HG02610 (cell line): ENCODE measurements around the gene MACROD2.
"Not testable (repeated sequence)": the region's sequence is repeated elsewhere in the genome, so short reads cannot be mapped to it uniquely, and the experiment has no call there.

Experiments used
- ATAC-seq: cut with Tn5 transposase; IDR thresholded peaks from one replicate; pipeline ENCODE4 v1.9.1; 2021; ENCODE audit warnings: mild to moderate bottlenecking, moderate library complexity; ENCODE audit not compliant: unreplicated experiment

MACROD2 gene

DNA sequence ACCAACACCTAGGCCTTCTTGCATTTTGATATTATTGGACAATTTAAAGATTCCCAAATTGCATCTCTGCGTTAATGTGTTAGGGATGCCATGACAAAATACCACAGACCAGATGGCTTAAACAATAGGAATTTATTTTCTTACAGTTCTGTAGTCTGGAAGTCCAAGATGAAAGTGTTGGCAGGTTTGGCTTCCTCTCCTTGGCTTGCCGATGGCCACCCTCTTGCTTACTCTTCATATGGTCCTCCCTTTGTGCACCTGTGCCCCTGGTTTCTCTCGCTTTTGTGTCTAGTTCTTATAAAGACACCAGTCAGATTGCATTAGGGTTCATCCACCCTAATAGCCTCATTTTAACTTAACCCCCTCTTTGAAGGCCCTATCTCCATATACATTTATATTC is 1184.5 kb downstream of the MACROD2 start:
- ATAC-seq, result no peak

DNA sequence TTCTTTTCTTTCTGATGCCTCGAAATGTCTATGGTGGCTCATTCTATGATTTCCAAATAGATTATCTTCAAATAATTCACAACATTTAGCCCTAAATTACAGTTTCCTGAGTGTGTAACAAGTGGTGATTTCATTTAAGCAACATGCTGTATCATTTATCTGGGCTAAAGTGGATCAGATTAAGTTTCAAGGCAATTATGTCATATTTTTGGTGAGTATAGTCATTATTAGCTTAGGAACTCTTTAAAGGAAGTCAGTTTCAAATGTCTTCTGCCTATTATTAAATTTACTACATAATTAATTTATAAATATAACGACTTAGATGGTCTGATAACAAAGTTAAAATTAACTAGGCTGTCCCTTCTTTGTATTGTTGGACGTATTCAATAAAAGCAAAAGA is 1190.0 kb downstream of the MACROD2 start:
- ATAC-seq, result no peak

DNA sequence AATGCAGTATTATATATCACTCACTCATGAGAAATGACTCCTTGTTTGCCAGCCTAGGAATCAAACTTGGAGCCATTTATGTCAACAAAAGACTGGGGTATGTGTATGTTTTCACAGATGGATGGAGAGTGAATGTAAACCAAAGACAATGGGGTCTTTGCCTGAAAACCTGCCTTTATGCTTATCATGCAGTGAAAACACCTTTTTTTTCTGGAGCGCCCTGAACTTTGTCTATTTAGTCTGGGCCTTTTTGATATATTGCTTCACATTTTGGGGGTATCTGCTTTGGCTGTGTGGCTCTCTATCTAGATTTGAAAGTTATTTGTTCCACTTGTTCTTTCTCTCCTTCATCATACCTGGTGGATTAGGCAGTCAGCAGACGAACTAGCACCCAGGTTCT is 1190.6 kb downstream of the MACROD2 start:
- ATAC-seq, result no peak

DNA sequence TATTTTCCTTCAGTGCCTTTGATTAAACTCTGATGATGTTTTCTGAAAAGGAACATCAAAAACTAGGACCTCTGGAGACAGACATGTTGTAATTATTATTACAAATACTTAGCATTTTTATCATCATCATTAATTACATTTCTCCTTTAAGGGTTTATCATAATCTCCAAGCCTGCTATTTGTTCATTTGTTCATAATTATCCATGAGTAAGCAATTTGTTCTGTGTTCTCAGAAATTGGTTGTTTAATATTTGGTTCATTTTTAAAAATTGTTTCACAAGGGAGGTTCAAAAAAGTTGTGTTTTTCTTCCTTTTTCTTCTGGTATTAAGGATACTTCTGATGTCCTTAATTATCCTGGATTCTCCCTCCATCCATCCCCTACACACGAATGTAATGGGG is 1192.3 kb downstream of the MACROD2 start:
- no peak for ATAC-seq

DNA sequence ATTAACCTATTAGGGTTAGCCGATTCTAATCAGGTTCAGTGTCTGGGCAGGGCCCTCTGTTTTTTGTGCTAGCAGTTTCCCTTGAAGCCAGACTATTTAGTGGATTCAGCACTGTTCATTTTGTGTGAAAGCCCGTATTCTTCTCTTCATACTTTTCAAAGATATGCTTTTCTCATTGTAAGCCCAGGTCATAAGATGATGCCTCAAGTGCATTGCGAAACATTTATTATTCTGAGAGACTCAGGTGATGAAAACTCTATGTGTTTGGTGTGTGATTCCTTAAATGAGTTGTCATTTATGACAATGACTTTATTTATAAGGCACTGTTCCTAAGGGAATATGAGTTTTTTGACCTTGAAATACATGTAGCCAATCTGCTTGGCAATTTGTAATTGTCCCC is 1193.1 kb downstream of the MACROD2 start:
- ATAC-seq, result no peak

DNA sequence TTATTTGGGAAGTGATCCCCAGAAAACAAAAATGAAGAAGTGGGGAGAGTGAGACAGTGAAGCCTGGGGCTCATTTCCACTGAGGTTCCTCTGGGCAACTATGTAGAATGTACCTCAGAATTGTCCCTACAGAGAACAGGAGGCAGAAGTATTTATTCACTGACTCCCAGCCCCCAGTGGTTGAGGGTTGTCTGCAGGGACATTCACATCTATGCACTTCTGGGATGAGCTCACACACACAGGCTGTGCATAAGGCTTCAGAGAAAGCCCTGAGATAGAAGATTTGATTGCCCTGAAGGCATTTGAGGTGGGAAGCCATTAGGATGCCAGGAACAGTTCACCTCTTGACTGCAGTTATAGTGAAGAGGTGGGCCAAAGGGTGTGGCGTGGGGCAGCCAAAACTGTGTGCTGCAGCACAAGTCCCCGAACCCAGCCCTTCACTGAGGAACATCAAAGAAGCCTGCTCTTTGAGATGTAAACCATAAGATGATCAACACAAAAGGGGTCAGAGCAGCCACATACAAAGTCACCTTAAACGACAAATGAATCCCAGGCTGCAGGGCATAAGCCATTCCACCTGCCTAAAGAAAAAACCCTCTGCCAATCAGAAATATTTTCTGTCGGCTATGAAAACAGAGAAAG is 1195.9 kb downstream of the MACROD2 start:
- ATAC-seq, result no peak

DNA sequence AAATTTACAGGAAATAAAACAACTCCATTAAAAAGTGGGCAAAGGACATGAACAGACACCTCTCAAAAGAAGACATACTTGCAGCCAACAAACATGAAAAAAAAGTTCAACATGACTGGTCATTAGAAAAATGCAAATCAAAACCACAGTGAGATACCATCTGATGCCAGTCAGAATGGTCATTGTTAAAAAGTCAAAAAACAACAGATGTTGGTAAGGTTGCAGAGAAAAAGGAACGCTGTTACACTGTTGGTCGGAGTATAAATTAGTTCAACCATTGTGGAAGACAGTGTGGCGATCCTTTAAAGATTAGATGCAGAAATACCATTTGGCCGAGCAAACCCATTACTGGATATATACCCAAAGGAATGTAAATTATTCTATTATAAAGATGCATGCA is 1200.1 kb downstream of the MACROD2 start:
- no peak for ATAC-seq

DNA sequence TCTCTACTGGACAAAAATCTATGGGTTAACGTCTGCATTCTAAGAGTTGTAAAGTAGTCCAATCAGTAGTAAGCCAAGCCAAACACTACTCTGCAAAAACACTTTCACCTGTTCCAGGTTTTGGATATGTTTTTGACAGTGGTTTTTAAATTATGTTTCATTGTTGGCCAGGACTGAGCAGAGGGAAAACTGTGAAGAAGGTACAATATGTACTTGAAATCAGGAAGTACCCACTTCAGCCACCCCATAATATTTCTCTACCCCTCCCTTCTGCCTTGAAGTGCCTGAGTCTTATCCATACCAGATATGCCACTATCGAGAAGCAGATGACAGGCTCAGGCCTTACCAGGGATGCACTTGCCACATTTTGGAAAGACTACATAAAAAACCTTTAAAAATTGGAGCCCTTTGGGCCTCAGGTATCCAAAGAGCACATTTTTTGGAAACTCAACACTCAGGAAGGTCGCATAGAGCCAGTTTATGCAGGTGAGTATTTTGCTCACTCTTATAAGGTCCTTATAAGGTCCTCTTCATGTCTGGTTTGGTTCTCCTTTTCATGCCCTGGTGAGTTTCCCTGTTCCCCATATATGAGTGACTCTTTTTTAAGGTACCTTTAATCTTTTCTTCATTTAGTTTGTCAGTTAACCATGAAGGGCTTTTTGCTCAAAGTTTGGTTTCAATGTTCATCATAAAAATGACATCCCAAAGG is 1201.4 kb downstream of the MACROD2 start:
- ATAC-seq, result no peak

DNA sequence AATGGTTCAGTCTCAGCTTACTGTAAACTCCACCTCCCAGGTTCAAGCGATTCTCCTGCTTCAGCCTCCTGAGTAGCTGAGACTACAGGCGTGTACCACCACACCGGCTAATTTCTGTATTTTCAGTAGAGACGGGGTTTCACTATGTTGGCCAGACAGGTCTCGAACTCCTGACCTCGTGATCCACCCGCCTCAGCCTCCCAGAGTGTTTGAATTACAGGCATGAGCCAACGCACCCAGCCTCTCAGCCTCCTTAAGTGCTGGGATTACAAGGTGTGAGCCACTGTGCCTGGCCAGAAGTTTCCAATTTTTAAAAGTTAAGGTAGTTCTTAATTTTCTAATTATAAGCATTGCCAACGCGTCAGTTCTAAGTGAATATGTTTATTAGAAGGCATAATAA is 1202.7 kb downstream of the MACROD2 start:
- ATAC-seq, result not testable (repeated sequence)

DNA sequence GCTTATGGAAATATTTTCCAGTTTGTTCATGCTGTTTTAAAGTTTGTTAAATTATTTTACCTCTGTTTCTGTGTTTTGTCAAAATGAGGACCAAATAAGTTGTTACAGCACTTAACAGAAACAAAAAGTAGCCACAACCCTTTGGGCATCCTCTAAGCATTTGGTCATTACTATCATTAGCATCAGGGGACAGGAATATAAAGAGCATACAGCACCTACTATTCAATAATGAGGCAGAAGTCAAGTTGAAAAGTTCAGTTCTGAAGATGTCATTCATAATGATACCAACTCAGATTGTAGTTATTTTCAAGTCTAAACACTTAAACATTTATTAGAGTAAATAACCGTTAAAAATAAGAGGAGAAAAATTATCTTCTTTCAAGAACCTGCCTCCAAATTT is 1204.4 kb downstream of the MACROD2 start:
- ATAC-seq, result peak; percentile 74

DNA sequence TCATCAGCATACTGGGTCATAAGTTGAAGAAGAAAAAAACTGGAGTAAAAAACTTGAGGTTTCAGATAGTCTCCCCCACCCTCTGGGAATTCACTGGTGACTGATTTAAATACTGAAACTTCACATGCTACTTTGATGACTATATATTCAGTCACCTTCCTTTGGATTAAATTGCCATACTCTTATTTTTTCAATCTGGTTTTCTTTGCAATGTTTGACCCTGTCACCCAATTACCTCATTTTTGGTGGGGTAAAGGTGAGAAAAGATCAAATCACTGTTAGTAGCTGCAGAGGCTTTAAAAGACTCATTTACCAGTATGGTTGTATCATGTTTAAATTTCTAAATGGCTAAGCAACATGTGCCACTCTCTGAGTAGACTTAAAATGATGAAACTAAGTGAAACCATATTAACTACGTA is 1204.8 kb downstream of the MACROD2 start:
- ATAC-seq, result peak; percentile 74

DNA sequence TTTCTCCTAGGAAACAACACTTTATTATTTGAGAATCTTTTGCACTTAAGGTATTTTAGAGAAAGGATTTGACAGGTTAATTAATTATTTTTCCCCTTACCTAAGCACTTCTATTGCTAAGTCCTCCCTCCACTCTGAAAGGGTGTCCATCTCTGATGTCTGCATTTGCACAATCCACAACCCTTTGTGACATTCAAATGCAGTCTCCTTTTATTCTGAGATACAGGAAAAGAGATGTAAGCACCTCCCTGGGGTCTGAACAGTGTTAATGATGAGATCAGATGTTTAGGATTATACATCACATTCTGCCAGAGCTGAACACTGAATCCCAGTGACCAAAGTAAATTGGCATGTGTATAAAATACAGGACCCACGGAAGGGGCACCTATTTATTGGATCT is 1206.3 kb downstream of the MACROD2 start:
- no peak for ATAC-seq

DNA sequence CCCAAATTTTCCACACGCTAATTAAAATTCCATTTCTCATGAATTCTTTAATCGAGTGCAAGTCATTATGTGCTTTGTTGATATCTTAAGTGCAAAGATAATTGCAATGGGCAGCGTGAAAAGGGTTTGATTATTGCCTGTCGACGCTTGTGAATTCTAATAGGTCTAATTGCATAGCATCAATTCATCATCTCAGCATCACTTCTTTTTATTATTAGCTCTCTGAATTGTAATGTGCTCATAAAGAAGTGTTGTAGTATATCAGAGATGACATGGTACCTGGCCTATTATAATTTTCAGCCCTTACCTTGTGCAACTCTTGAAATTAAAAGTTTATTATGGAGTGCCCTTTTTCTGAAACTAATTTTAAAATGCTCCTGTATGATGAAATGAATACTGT is 1208.9 kb downstream of the MACROD2 start:
- no peak for ATAC-seq

DNA sequence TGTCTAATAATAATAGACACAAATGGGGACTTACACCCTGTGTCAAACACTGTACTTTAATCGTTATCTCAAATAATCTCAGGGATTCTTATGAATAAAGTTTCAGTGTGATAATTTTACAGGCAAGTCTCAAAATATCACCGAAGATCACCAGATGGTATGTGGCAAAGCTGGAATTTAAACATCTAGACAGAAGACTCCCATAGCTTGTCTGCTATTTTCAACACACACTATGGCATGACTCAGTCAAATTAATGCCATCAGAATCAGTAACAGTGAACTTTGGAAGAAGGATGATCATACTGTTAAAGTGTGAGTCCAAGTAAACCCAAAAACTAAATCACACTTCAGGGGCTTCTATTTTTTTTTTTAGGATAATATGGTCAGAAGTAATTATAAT is 1209.7 kb downstream of the MACROD2 start:
- no peak for ATAC-seq

DNA sequence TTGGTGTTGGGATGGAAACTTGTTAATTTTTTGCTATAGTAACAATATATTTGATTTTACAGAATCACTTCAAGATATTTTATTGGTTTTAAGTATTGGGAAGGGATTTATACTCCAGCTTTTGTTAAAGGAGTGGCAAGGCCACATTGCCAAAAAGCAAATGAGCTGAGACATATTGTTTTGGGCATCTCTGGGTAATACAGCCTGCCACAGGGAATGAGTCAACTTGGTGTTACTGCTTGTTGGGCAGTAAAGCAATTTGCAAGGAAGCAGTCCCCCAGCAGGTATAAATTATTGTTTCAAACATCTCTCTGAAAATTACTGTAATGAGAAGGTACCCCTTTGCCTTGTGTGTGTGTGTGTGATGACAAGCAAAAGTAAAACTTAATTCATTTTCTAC is 1210.4 kb downstream of the MACROD2 start:
- ATAC-seq, result no peak

DNA sequence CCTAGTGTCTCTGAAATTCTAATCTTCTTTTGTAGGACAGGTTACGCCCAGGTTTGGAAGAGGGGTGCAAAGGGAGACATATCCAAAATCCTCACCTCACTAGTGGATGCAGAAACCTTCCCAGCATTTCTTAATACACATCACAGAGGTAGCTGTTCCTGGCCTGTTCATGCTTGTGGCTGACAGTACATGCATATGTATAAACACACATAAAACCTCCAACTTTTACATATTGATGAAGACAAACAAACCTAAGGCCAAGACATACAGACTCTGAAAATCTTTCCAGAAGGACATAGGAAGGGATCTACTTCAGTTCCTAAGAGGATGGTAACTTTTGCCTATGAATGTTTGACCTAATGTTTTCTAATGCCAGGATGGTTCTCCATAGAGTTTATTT is 1214.2 kb downstream of the MACROD2 start:
- no peak for ATAC-seq

DNA sequence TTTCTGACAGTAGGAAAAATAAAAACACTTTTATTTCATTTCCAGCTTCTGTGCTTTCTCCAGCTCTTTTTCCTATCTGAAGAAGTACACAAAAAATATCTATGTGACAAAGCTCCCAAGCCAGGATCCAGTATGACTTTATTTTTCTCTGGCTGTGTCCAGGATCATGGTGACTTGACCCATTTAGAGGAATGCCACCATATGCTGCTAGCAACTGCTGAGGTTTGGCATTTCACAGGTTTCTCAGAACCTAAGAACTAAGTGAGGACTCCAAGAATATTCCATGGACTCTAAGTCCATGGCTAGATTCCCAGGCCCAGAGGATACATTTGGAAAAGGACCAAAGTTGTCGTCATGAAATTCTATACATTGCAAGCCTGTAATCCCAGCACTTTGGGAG is 1218.7 kb downstream of the MACROD2 start:
- no peak for ATAC-seq

DNA sequence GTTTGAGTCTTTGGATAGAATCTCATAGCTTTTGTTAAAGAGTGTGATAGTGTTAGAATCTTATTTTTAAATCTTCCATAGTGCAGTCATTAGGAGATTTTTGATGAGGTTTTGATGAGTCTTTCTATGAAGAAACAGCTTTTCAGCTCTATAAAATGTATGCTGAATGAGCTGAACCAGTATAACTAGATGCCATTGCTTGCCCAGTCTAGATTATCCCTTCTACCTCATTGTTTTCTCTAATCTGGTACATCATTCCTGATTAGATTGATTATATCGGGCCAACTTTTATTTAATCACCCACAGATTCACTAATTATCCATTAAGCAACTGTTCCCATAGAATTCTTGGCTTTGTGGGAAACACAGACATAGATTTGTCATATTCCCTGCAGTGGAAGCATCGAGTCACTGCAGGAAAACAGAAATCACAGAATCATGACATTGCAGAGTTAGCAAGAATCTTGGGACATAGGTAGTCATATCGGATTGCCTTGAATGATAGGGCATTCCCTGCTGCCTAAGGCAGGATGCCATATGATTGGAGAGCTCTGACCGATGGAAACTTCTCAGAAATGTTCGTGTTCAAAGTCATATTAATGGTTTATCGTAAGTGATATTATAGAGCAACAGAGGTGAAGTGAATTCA is 1224.8 kb downstream of the MACROD2 start:
- ATAC-seq, result no peak

DNA sequence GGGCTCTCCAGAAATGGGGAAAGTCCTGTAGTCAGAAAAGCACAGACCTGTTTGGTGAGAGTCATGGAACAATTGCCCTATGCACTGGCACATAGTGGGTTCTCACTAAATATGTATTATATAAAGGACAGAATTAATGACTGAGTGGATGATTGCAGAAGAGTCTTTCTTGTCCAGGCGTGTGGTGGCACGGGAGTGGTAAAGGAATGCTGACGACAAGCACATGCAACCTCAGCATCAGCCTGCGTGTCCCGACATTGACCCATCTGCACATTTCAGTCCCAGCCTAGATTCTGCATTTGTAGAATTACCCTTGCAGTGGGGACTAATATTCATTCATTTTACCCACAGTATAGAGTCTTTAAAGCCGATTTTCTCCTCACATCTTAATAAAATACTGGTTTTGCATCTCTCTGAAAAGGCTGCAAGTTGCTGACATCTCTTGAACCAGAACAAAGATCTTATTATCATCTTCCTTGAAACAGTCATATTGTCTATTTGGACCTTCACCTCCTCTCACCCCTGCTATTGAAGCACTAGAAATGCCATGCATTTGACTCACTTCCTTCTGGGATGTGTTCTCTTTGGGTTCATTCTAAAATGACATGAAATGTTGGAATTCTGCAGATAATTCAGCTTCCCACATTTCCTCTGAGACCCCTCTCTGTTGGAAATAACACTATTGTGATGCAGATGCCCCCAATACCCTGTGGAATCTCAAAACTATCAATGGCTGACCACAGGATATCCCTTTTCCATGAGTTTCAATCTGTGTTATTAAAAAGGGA is 1225.7 kb downstream of the MACROD2 start:
- no peak for ATAC-seq

DNA sequence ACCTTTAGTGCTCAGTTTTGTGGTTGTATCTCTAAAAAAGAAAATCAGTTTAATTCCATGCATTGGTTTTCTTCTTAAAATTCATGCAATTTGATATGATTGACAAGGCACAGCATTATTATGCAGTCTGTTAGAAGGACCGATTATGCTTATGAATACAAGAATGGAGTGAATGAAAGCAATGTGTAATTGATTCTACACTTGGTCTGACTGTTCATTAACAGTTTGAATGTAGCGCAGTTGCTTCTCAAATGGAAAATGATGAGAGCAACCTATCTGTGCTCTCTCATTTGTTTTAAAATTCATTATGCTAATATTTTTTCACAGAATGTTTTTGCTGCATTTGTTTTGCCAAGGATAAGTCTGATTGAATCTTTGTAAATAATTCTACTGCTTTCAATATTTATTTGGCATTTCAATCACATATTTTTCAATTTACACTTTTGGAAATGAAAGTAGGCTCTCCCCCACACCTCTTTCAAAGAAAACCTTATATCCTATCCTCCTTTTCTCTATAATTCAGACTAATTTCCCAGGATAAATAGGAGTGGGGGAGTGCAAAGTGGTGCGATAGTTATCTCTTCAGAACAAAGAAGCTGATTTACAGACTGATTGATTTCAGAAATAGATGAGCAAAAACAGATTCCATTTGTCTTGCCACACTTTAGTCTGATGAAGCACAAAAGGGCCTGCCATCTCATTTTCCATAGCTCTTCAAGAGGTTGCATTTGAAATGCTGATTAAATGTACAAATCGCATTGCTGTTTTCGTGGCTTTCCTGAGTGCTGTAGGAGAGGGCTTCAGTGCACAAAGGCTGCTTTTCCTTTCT is 1227.4 kb downstream of the MACROD2 start:
- ATAC-seq, result no peak

DNA sequence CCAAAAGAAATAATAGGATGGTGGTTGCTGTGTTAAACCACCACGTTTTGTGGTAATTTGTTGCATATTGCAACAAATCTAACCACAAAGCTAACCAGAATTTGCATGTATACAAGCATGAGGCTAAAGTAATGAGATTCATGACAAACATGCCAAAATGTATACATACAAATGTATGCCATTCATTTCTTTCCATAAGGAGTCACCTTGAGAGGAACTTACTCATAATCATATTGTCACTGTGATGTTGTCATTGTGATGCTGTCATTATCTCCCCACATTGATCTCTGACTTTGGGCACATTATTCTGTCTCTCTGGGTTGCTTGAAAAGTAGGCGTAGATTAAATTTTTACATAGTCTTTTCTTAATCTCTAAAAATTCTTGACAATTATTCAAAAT is 1228.9 kb downstream of the MACROD2 start:
- ATAC-seq, result no peak
